Measurements from ENCODE around the gene SHC2. TPM values are rescaled to one million over a fixed set of nuclear protein-coding genes. Genes with fewer than 3 reads are reported as not detected.

Gene SHC2
- total and polyA plus RNA-seq, 2 of the 8 experiments (the other 6 are each of a cell fraction or from before 2014, with no cell fraction given), result 4.4 to 7.3 TPM

GRCh38 chr19:469833-470232 lies 9.0 kb upstream of the SHC2 start:
- Histone ChIP-seq H3K9ac (replicated peaks in 1 of 4; ENCODE audit: extremely low read depth in 1 of 4, low read depth in 3 of 4, low read length in 3 of 4) (no peak overlapping the region), H3K4me1 (replicated peaks in 1 of 4; ENCODE audit: control insufficient read depth in 3 of 4, insufficient read depth in 4 of 4, low read length in 3 of 4) (no peaks in the 10 kb centered on the region), H3K79me1 (ENCODE audit: low read depth, low read length) (no peaks in the 10 kb centered on the region), H2BK120ac (replicated peaks; ENCODE audit: low read depth, low read length) (no peak overlapping the region), H2BK20ac (ENCODE audit: low read length) (no peak overlapping the region), H2BK12ac (ENCODE audit: low read depth, low read length) (no peak overlapping the region), H2AFZ (ENCODE audit: low read length) (no peak overlapping the region), H3K18ac (ENCODE audit: extremely low read depth, low read length) (no peak overlapping the region), H3K4me3 (ENCODE audit: extremely low read depth in 1 of 4, insufficient read depth in 2 of 4, low read depth in 3 of 4, low read length in 4 of 4) (no peak overlapping the region), H2BK5ac (ENCODE audit: low read depth, low read length) (no peak overlapping the region), H3K14ac (ENCODE audit: insufficient read length) (no peak overlapping the region), H3K4me2 (ENCODE audit: insufficient read depth in 1 of 2, low read depth in 2 of 2, low read length in 2 of 2) (no peak overlapping the region), H4K8ac (ENCODE audit: extremely low read depth, insufficient read depth, low read length) (no peak overlapping the region), H4K91ac (replicated peaks; ENCODE audit: insufficient read length, low read length) (no peak overlapping the region), H4K5ac (ENCODE audit: insufficient read length, low read depth, low read length) (no peak overlapping the region), H3K23ac (ENCODE audit: insufficient read length) (no peak overlapping the region), H2BK15ac (ENCODE audit: low read length) (no peak overlapping the region), H3K36me3 (ENCODE audit: control insufficient read depth in 2 of 4, insufficient read depth in 4 of 4, low read length in 3 of 4) (no peaks in the 10 kb centered on the region), H3K79me2 (ENCODE audit: control insufficient read depth in 1 of 2, insufficient read depth in 2 of 2, low read length in 2 of 2) (no peaks in the 10 kb centered on the region), H3K56ac (replicated peaks; ENCODE audit: insufficient read length, low read depth, low read length) (no peak overlapping the region), H3K27ac (ENCODE audit: low read depth, low read length) (no peak overlapping the region), H4K20me1 (replicated peaks in 1 of 2; ENCODE audit: control insufficient read depth in 1 of 2, insufficient read depth in 2 of 2, low read length in 2 of 2) (peaks cover 0 to 4% of the 10 kb centered on the region in 2 experiments), H3K4ac (replicated peaks; ENCODE audit: insufficient read length, low read depth, low read length) (no peak overlapping the region), H3K27me3 (replicated peaks in 1 of 4; ENCODE audit: control insufficient read depth in 3 of 4, extremely low read depth in 1 of 4, insufficient read depth in 3 of 4, low read length in 3 of 4) (no peaks in the 10 kb centered on the region; a peak in 1 of 7 replicates), H2AK5ac (ENCODE audit: low read depth, low read length) (no peak overlapping the region), H3K23me2 (ENCODE audit: low read depth, low read length) (peaks cover 24% of the 10 kb centered on the region; the same call in 1 of the 2 replicates), H3K9me3 (ENCODE audit: insufficient read depth in 2 of 2, low read depth in 1 of 2, low read length in 1 of 2) (no peaks in the 10 kb centered on the region)
- ChIA-PET POLR2A (ENCODE audit: partially characterized antibody) (no interaction called here), CTCF (ENCODE audit: partially characterized antibody) (interaction anchor here (1.3 kb wide), 1 partner anchor 10 kb away, joined by 4 read pairs; no protein-coding TSS in a partner anchor)
- 78% methylated on average over 5 of the region's 7 CpGs; no CpG with 5 or more reads in 1 of the 2 experiments for WGBS, 2 experiments (ENCODE audit: extremely low coverage in 1 of 2, insufficient coverage in 1 of 2, insufficient read length in 1 of 2, insufficient replicate concordance in 2 of 2, low coverage in 1 of 2, low lambda C conversion rate in 2 of 2, missing lambda C conversion rate in 1 of 2)
- DNase-seq (ENCODE audit: low read depth in 1 of 2, low spot score in 2 of 2), result no peak
- no peak for TF ChIP-seq YY1 (IDR thresholded peaks at IDR 0.05; ENCODE audit: low read depth, low read length)
- TF ChIP-seq SP1 (IDR thresholded peaks at IDR 0.05; ENCODE audit: low read depth, low read length), result no peak
- no peak for TF ChIP-seq GTF2F1 (IDR thresholded peaks at IDR 0.05; ENCODE audit: borderline replicate concordance, low read depth, low read length)
- TF ChIP-seq CHD1 (IDR thresholded peaks at IDR 0.05; ENCODE audit: low read depth, low read length), result no peak
- no peak for TF ChIP-seq MAX (IDR thresholded peaks at IDR 0.05)
- TF ChIP-seq CBX5 (IDR thresholded peaks at IDR 0.05; ENCODE audit: low read depth, low read length), result no peak
- TF ChIP-seq JUN (IDR thresholded peaks at IDR 0.05; ENCODE audit: low read depth, low read length), result no peak
- no peak for TF ChIP-seq KDM4A (IDR thresholded peaks at IDR 0.05; ENCODE audit: low read depth, low read length, severe bottlenecking)
- no peak for TF ChIP-seq SP2 (IDR thresholded peaks at IDR 0.05; ENCODE audit: low read length)
- TF ChIP-seq POLR2AphosphoS5 (IDR thresholded peaks at IDR 0.05; ENCODE audit: low read depth, low read length), result no peak
- TF ChIP-seq ATF2 (IDR thresholded peaks at IDR 0.05; ENCODE audit: low read length), result no peak
- no peak for FAIRE-seq

All from H1 (cell line).